Measurements from ENCODE around the gene CFAP46.

GRCh38 chr10:132906836-132907235, 35.5 kb downstream of the CFAP46 start:
- TF ChIP-seq ZFP30 (CRISPR knock-in tag; IDR thresholded peaks at IDR 0.05): no peak
- TF ChIP-seq PPARA (CRISPR knock-in tag; IDR thresholded peaks at IDR 0.05; ENCODE audit: borderline replicate concordance): no peak
- no peak for TF ChIP-seq CREB5 (CRISPR knock-in tag; IDR thresholded peaks at IDR 0.05; ENCODE audit: low read depth)
- no peak for TF ChIP-seq PATZ1 (CRISPR knock-in tag; IDR thresholded peaks at IDR 0.05; ENCODE audit: borderline replicate concordance)
- no peak for TF ChIP-seq POU6F1 (CRISPR knock-in tag; IDR thresholded peaks at IDR 0.05; ENCODE audit: borderline replicate concordance, low read depth)

Data from SK-N-SH treated with all-trans-retinoic acid at 6 μM for 48 hours (cell line).